Endothelial cell of umbilical vein (primary cell): Measurements from ENCODE around the gene TCF7L2. TPM values are rescaled to one million over a fixed set of nuclear protein-coding genes. Genes with fewer than 3 reads are reported as not detected.

Source experiments
- BruUV-seq: library from RNA; stranded (reverse); fragments of 400-500 nt; replicated peaks from 2 replicates; lab custom pipeline; 2021; lab: Mats Ljungman, UMichigan
- CTCF ChIA-PET: fragments of 300-600, 350-600 bp; sonication (Branson Sonifier 250); formaldehyde crosslinking; loops from one replicate; lab custom pipeline; 2021; ENCODE audit warnings: antibody characterized with exemption, inconsistent platforms; lab: Charles Lee
- POLR2A ChIA-PET: fragments of 300-600, 350-600 bp; sonication (Branson Sonifier 250); formaldehyde crosslinking; loops from one replicate; lab custom pipeline; 2021; ENCODE audit warnings: antibody characterized with exemption, inconsistent platforms; lab: Charles Lee
- DNase-seq: peaks from one replicate; pipeline ENCODE4 v3.0.0-alpha.2; 2011; ENCODE audit warnings: low read depth, low spot score
- FAIRE-seq: peaks from 2 replicates; lab custom pipeline; 2011; peaks lifted over from hg19 to GRCh38; lab: Jason Lieb, UNC
- H2AFZ ChIP-seq: 2 replicates; pipeline ENCODE4 v1.6.0; 2012; ENCODE audit warnings: low read depth, low read length, control low read depth, inconsistent platforms
- H3K27ac ChIP-seq: 2 replicates; pipeline ENCODE4 v1.5.1; 2011; ENCODE audit warnings: low read depth, mild to moderate bottlenecking, control low read depth, low read length, moderate library complexity; ENCODE audit not compliant: insufficient read depth
- H3K27me3 ChIP-seq, 2 experiments: 2 replicates each; pipeline versions ENCODE4 v1.6.0 to v1.6.1; 2011; ENCODE audit warnings: low read length in 2 of 2, mixed read lengths in 1 of 2; ENCODE audit not compliant: control insufficient read depth in 2 of 2, insufficient read depth in 2 of 2
- H3K36me3 ChIP-seq, 2 experiments: 2 replicates in 1 of 2; 3 replicates in 1 of 2; pipeline ENCODE4 v1.5.1; 2011; ENCODE audit warnings: low read length in 2 of 2, mild to moderate bottlenecking in 1 of 2, moderate library complexity in 1 of 2; ENCODE audit not compliant: control insufficient read depth in 2 of 2, insufficient read depth in 2 of 2; ENCODE audit errors: extremely low read depth in 1 of 2
- H3K4me1 ChIP-seq: 3 replicates; pipeline ENCODE4 v1.5.1; 2011; ENCODE audit warnings: mild to moderate bottlenecking, low read length; ENCODE audit not compliant: control insufficient read depth, insufficient read depth; ENCODE audit errors: extremely low read depth
- H3K4me2 ChIP-seq: 2 replicates; pipeline ENCODE4 v1.6.1; 2011; ENCODE audit warnings: low read length, control low read depth, mixed read lengths; ENCODE audit not compliant: insufficient read depth
- H3K4me3 ChIP-seq, 3 experiments: fragments of 200-600 bp in 1 of 3; sonication (generic), shearing (Covaris generic) in 1 of 3; replicated peaks in 1 of 3; 2 replicates each; pipeline ENCODE4 v1.5.1; 2011 to 2016; ENCODE audit warnings: control low read depth in 3 of 3, low read length in 3 of 3, mild to moderate bottlenecking in 2 of 3, inconsistent platforms in 1 of 3, low read depth in 1 of 3, moderate library complexity in 1 of 3; ENCODE audit not compliant: insufficient read depth in 1 of 3
- H3K79me2 ChIP-seq: 2 replicates; pipeline ENCODE4 v1.6.0; 2012; ENCODE audit warnings: low read length, inconsistent platforms; ENCODE audit not compliant: control insufficient read depth, insufficient read depth
- H3K9ac ChIP-seq: replicated peaks from 2 replicates; pipeline ENCODE3; 2011; ENCODE audit warnings: low read length, control low read depth; ENCODE audit not compliant: insufficient read depth; ENCODE audit errors: extremely low read depth
- H3K9me1 ChIP-seq: replicated peaks from 3 replicates; pipeline ENCODE4 v1.6.0; 2011; ENCODE audit warnings: mild to moderate bottlenecking, low read length; ENCODE audit not compliant: control insufficient read depth, insufficient read depth; ENCODE audit errors: extremely low read depth
- H3K9me3 ChIP-seq: replicated peaks from 2 replicates; pipeline ENCODE4 v1.5.1; 2012; ENCODE audit warnings: low read length, inconsistent platforms; ENCODE audit not compliant: control insufficient read depth, insufficient read depth
- H4K20me1 ChIP-seq: replicated peaks from 2 replicates; pipeline ENCODE3; 2011; ENCODE audit warnings: mild to moderate bottlenecking, low read length; ENCODE audit not compliant: control insufficient read depth, insufficient read depth; ENCODE audit errors: extremely low read depth
- EZH2 ChIP-seq: IDR thresholded peaks from 2 replicates; pipeline ENCODE4 v1.6.1; 2012; ENCODE audit warnings: borderline replicate concordance, low read depth, mild to moderate bottlenecking, moderate library complexity, low read length, inconsistent platforms; ENCODE audit not compliant: severe bottlenecking
- FOS ChIP-seq: IDR thresholded peaks from 2 replicates; pipeline ENCODE4 v1.6.1; 2011; ENCODE audit warnings: mild to moderate bottlenecking, low read length, moderate library complexity, borderline replicate concordance; ENCODE audit not compliant: insufficient read depth
- GATA2 ChIP-seq: IDR thresholded peaks from 2 replicates; pipeline ENCODE4 v1.7.0; 2011; ENCODE audit warnings: low read depth, mild to moderate bottlenecking, moderate library complexity, mixed read lengths, low read length; ENCODE audit not compliant: insufficient read length, insufficient read depth
- JUN ChIP-seq: IDR thresholded peaks from 2 replicates; pipeline ENCODE4 v1.6.1; 2011; ENCODE audit warnings: borderline replicate concordance, low read depth; ENCODE audit not compliant: insufficient read length, insufficient read depth
- MYC ChIP-seq: IDR thresholded peaks from one replicate; pipeline ENCODE4 v1.6.1; 2011; ENCODE audit warnings: mild to moderate bottlenecking, low read depth, low read length
- POLR2A ChIP-seq: IDR thresholded peaks from 2 replicates; pipeline ENCODE4 v1.6.1; 2012; ENCODE audit warnings: low read depth, mild to moderate bottlenecking, control low read depth, low read length
- POLR2AphosphoS5 ChIP-seq: IDR thresholded peaks from 2 replicates; pipeline ENCODE4 v1.6.1; 2012; ENCODE audit warnings: low read depth, mild to moderate bottlenecking, control low read depth, low read length, moderate library complexity; ENCODE audit not compliant: insufficient read depth
- dilution Hi-C: fragments of 300-500 bp; cut with MboI; formaldehyde crosslinking; loops from one replicate; pipeline ENCODE4 v1.15.0; 2019; ENCODE audit warnings: low sequenced_read_pairs; ENCODE audit not compliant: extremely low pct_ligation_motif_present
- intact Hi-C: fragments of 100-400 bp; cut with micrococcal nuclease; formaldehyde crosslinking; loops from one replicate; pipeline ENCODE4 v1.10.0; 2022
- polyA plus RNA-seq, 4 experiments: library from polyadenylated mRNA; depleted of rRNA in 3 of 4; stranded (reverse) in 3 of 4; unstranded in 1 of 4; fragments of >200 nt; gene quantifications; 2 replicates each; pipeline versions ENCODE4 v1.2.1 to v1.2.3, GENCODE V29; 2011 to 2012; ENCODE audit warnings: missing spikeins in 1 of 4
- total RNA-seq: library from RNA; stranded (reverse); gene quantifications from 2 replicates; pipeline ENCODE4 v1.2.3, GENCODE V29; 2021
- TF ChIP-seq, protein P1 (sequence below): IDR thresholded peaks from 2 replicates; pipeline ENCODE4 v1.6.1; 2011; ENCODE audit not compliant: insufficient read depth, insufficient read length
- TF ChIP-seq, protein P2 (sequence below), 2 donors: IDR thresholded peaks; 1 replicate in 1 of 2; 2 replicates in 1 of 2; pipeline ENCODE4 v1.5.1; 2011; ENCODE audit warnings: low read length in 2 of 2, mild to moderate bottlenecking in 2 of 2, moderate library complexity in 2 of 2, control low read depth in 1 of 2, inconsistent platforms in 1 of 2, low read depth in 1 of 2; ENCODE audit not compliant: insufficient read depth in 1 of 2; ENCODE audit errors: extremely low read depth in 1 of 2

Gene TCF7L2
- total and polyA plus RNA-seq, 2 donors (not counting 3 experiments of a cell fraction or from before 2014, with no cell fraction given) = 9.9 to 21.8 TPM

- H3K4me2 ChIP-seq = no peak overlapping the region
- FAIRE-seq (no peak), DNase-seq (no peak)
- TF ChIP-seq, protein P1, sequence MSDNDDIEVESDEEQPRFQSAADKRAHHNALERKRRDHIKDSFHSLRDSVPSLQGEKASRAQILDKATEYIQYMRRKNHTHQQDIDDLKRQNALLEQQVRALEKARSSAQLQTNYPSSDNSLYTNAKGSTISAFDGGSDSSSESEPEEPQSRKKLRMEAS = no peak
- TF ChIP-seq POLR2AphosphoS5 (no peak), FOS (no peak)
- no peaks in the 10 kb centered on the region for H3K36me3 ChIP-seq
- intact Hi-C loops = loop anchor here (10.0 kb wide), 1 partner anchor 533 kb away; the partner anchor contains the start of gene HABP2
- no peaks in the 10 kb centered on the region for H3K9me3 ChIP-seq
- dilution Hi-C loops = no loop called here
- H3K27me3 ChIP-seq = no peaks in the 10 kb centered on the region
- H3K9me1 ChIP-seq = no peaks in the 10 kb centered on the region
- H2AFZ ChIP-seq = no peak overlapping the region
- ChIA-PET CTCF (no interaction called here), POLR2A (no interaction called here)
- no peak overlapping the region for H3K27ac ChIP-seq
- H3K79me2 ChIP-seq = peaks cover 2% of the 10 kb centered on the region
- BruUV-seq = no TSS peak
- H4K20me1 ChIP-seq = peaks cover 3% of the 10 kb centered on the region
- H3K4me1 ChIP-seq = peaks cover 24% of the 10 kb centered on the region
- no peak overlapping the region for H3K9ac ChIP-seq
- no peak overlapping the region for H3K4me3 ChIP-seq
Observed at GRCh38 chr10:113022265-113022664, 72.2 kb downstream of the TCF7L2 start.

DNA sequence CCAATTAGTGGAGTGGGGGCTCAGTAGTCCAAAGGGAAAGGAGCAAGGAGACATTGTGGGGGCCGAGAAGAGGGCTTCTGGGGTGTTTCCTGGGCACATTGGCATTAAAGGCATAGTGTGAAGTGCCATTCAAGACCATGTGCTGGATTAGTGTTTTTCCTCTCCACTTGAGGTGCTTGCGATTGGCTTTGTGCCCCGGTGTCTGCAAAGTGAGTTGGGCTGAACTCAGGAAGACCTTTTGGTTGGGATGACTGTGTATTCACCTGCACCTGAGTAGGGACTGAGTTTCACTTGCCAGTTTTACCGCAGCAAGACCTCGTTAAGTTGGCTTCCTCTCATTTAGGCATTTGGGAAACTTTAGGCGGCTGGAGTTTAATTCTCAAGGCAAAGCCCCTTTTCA, 73.0 kb downstream of the TCF7L2 start:
- Histone ChIP-seq H3K36me3 (no peaks in the 10 kb centered on the region), H4K20me1 (peaks cover 3% of the 10 kb centered on the region), H3K4me2 (no peak overlapping the region), H3K4me1 (peaks cover 32% of the 10 kb centered on the region), H3K9me3 (no peaks in the 10 kb centered on the region), H3K27me3 (no peaks in the 10 kb centered on the region), H3K79me2 (peaks cover 2% of the 10 kb centered on the region), H3K4me3 (no peak overlapping the region), H3K9ac (no peak overlapping the region), H3K27ac (no peak overlapping the region), H3K9me1 (no peaks in the 10 kb centered on the region), H2AFZ (no peak overlapping the region)
- dilution Hi-C loops (no loop called here), intact Hi-C loops (loop anchor here (10.0 kb wide), 1 partner anchor 532 kb away; the partner anchor contains the start of gene HABP2)
- FAIRE-seq = no peak
- DNase-seq = no peak
- CTCF ChIA-PET = no interaction called here
- POLR2A ChIA-PET = no interaction called here
- TF ChIP-seq, protein P2, sequence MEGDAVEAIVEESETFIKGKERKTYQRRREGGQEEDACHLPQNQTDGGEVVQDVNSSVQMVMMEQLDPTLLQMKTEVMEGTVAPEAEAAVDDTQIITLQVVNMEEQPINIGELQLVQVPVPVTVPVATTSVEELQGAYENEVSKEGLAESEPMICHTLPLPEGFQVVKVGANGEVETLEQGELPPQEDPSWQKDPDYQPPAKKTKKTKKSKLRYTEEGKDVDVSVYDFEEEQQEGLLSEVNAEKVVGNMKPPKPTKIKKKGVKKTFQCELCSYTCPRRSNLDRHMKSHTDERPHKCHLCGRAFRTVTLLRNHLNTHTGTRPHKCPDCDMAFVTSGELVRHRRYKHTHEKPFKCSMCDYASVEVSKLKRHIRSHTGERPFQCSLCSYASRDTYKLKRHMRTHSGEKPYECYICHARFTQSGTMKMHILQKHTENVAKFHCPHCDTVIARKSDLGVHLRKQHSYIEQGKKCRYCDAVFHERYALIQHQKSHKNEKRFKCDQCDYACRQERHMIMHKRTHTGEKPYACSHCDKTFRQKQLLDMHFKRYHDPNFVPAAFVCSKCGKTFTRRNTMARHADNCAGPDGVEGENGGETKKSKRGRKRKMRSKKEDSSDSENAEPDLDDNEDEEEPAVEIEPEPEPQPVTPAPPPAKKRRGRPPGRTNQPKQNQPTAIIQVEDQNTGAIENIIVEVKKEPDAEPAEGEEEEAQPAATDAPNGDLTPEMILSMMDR (IDR thresholded peaks at IDR 0.05; ENCODE audit: extremely low read depth in 1 of 2, insufficient read depth in 1 of 2, low read depth in 1 of 2, low read length in 2 of 2) = no peak
- TF ChIP-seq POLR2A (no peak), EZH2 (no peak), MYC (no peak), JUN (no peak), FOS (no peak), POLR2AphosphoS5 (no peak), GATA2 (no peak)
- TF ChIP-seq, protein P1 = no peak
- no TSS peak for BruUV-seq
